Small intestine (tissue), 7 donors: Measurements from ENCODE around the gene NOS3. TPM values are rescaled to one million over a fixed set of nuclear protein-coding genes. Genes with fewer than 3 reads are reported as not detected.

Experiments
- DNase-seq, 2 donors: peaks; one replicate each; pipeline versions ENCODE4 v3.0.0 to v3.0.0-alpha.2; 2013
- FAIRE-seq: peaks from 2 replicates; lab custom pipeline; 2012; peaks lifted over from hg19 to GRCh38; lab: Jason Lieb, UNC
- H3K27ac ChIP-seq, 3 donors: one replicate each; pipeline ENCODE4 v1.5.1; 2013; ENCODE audit warnings: low read length in 2 of 3, mild to moderate bottlenecking in 2 of 3, control low read depth in 1 of 3, inconsistent platforms in 1 of 3, low read depth in 1 of 3, moderate library complexity in 1 of 3
- H3K27me3 ChIP-seq, 3 donors: one replicate each; pipeline ENCODE4 v1.6.1; 2013; ENCODE audit warnings: low read length in 3 of 3, inconsistent platforms in 1 of 3; ENCODE audit not compliant: control insufficient read depth in 3 of 3, insufficient read depth in 3 of 3
- H3K36me3 ChIP-seq, 3 donors: one replicate each; pipeline ENCODE4 v1.6.1; 2013; ENCODE audit warnings: low read length in 3 of 3, inconsistent platforms in 1 of 3, low read depth in 1 of 3, mild to moderate bottlenecking in 1 of 3, moderate library complexity in 1 of 3; ENCODE audit not compliant: control insufficient read depth in 3 of 3, insufficient read depth in 2 of 3
- H3K4me1 ChIP-seq, 3 donors: one replicate each; pipeline ENCODE4 v1.6.1; 2013; ENCODE audit warnings: low read length in 2 of 3, inconsistent platforms in 1 of 3, low read depth in 1 of 3, mild to moderate bottlenecking in 1 of 3, moderate library complexity in 1 of 3; ENCODE audit not compliant: control insufficient read depth in 3 of 3, insufficient read depth in 2 of 3
- H3K4me3 ChIP-seq, 3 donors: one replicate each; pipeline ENCODE4 v1.5.1; 2013; ENCODE audit warnings: low read length in 3 of 3, control low read depth in 1 of 3, inconsistent platforms in 1 of 3, low read depth in 1 of 3, mild to moderate bottlenecking in 1 of 3, moderate library complexity in 1 of 3
- H3K9me3 ChIP-seq, 2 donors: one replicate each; pipeline ENCODE4 v1.6.1; 2013; ENCODE audit warnings: low read depth in 1 of 2, low read length in 1 of 2; ENCODE audit not compliant: control insufficient read depth in 2 of 2, insufficient read depth in 1 of 2
- WGBS, 3 donors: extraction: QIAGEN DNeasy Blood & Tissue Kit; methylation state at CpG; one replicate each; pipeline ENCODE4 v1.1.7; 2013; 5-methylcytosine and 5-hydroxymethylcytosine counted together
- polyA plus RNA-seq, 4 donors: library from polyadenylated mRNA; stranded (reverse) in 3 of 4; unstranded in 1 of 4; fragments of 200-250 nt in 3 of 4; fragments of 120-200 nt in 1 of 4; gene quantifications; one replicate each; pipeline versions ENCODE4 v1.2.1 to v1.2.3, GENCODE V29; 2013
- donor health status: healthy with polysubstance abuse.
- donor health status: control.
- donor health status: control.
- donor health status: Bipolar disorder and iron deficiency.
- donor health status: healthy.

NOS3 gene
- polyA plus RNA-seq, 4 donors: 0.45 to 14.7 (median 4.7) TPM

- Histone ChIP-seq H3K36me3 (peaks cover 0 to 2% (median 0%) of the 10 kb centered on the region in 3 donors), H3K4me3 (peak overlapping the region in 1 of 3 donors; percentile 8), H3K4me1 (peaks cover 0 to 14% (median 0%) of the 10 kb centered on the region in 3 donors), H3K27me3 (no peaks in the 10 kb centered on the region), H3K27ac (no peak overlapping the region), H3K9me3 (no peaks in the 10 kb centered on the region)
- DNase-seq (peak in 1 of 2 donors; percentile 65), FAIRE-seq (no peak)
- WGBS, 3 donors: 34 to 44% (median 37%) methylated on average over 31 of the region's 31 CpGs
Measured at GRCh38 chr7:150996376-150997074, 5.7 kb downstream of the NOS3 start.

- H3K4me1 ChIP-seq: peaks cover 0 to 14% (median 0%) of the 10 kb centered on the region in 3 donors
- WGBS, 3 donors: 77 to 87% (median 78%) methylated on average over 4 to 8 of the region's 8 CpGs
- no peak for FAIRE-seq
- no peak for DNase-seq
- H3K9me3 ChIP-seq: no peaks in the 10 kb centered on the region
- no peak overlapping the region for H3K4me3 ChIP-seq
- no peaks in the 10 kb centered on the region for H3K27me3 ChIP-seq
- peaks cover 0 to 2% (median 0%) of the 10 kb centered on the region in 3 donors for H3K36me3 ChIP-seq
- no peak overlapping the region for H3K27ac ChIP-seq
Measured at GRCh38 chr7:150997075-150997511, 6.3 kb downstream of the NOS3 start.

GRCh38 chr7:150997817-150998216 is 7.0 kb downstream of the NOS3 start:
- Histone ChIP-seq H3K4me1 (peaks cover 0 to 14% (median 0%) of the 10 kb centered on the region in 3 donors), H3K4me3 (no peak overlapping the region), H3K27me3 (no peaks in the 10 kb centered on the region), H3K27ac (no peak overlapping the region), H3K9me3 (no peaks in the 10 kb centered on the region), H3K36me3 (peaks cover 0 to 2% (median 0%) of the 10 kb centered on the region in 3 donors)
- 79 to 91% (median 86%) methylated on average over 5 of the region's 5 CpGs for WGBS, 3 donors
- FAIRE-seq: no peak
- DNase-seq: no peak

GRCh38 chr7:150998341-150998740 is 7.5 kb downstream of the NOS3 start:
- DNase-seq (no peak), FAIRE-seq (no peak)
- H3K4me1 ChIP-seq: peaks cover 0 to 14% (median 0%) of the 10 kb centered on the region in 3 donors
- 75 to 87% (median 82%) methylated on average over 20 of the region's 20 CpGs for WGBS, 3 donors
- H3K9me3 ChIP-seq: no peaks in the 10 kb centered on the region
- no peaks in the 10 kb centered on the region for H3K27me3 ChIP-seq
- H3K36me3 ChIP-seq: peaks cover 0 to 2% (median 0%) of the 10 kb centered on the region in 3 donors
- H3K27ac ChIP-seq: no peak overlapping the region
- no peak overlapping the region for H3K4me3 ChIP-seq

- H3K4me1 ChIP-seq: peaks cover 0 to 14% (median 0%) of the 10 kb centered on the region in 3 donors
- no peak overlapping the region for H3K4me3 ChIP-seq
- no peaks in the 10 kb centered on the region for H3K27me3 ChIP-seq
- peaks cover 0 to 2% (median 0%) of the 10 kb centered on the region in 3 donors for H3K36me3 ChIP-seq
- no peak overlapping the region for H3K27ac ChIP-seq
- no peaks in the 10 kb centered on the region for H3K9me3 ChIP-seq
- DNase-seq (no peak), FAIRE-seq (no peak)
- WGBS, 3 donors: 86 to 92% (median 87%) methylated on average over 12 of the region's 12 CpGs
Measured at GRCh38 chr7:150999001-150999400, 8.2 kb downstream of the NOS3 start.

GRCh38 chr7:150999497-151000230 is 8.8 kb downstream of the NOS3 start:
- H3K9me3 ChIP-seq: no peaks in the 10 kb centered on the region
- WGBS, 3 donors: 66 to 89% (median 81%) methylated on average over 5 of the region's 5 CpGs

GRCh38 chr7:151000897-151001495 is 10.2 kb downstream of the NOS3 start:
- Histone ChIP-seq H3K9me3 (no peaks in the 10 kb centered on the region), H3K4me3 (no peak overlapping the region), H3K27ac (no peak overlapping the region), H3K27me3 (no peaks in the 10 kb centered on the region), H3K36me3 (peaks cover 0 to 2% (median 0%) of the 10 kb centered on the region in 3 donors), H3K4me1 (peaks cover 0 to 9% (median 0%) of the 10 kb centered on the region in 3 donors)
- 85 to 90% (median 86%) methylated on average over 13 of the region's 13 CpGs for WGBS, 3 donors
- FAIRE-seq (no peak), DNase-seq (no peak)

More at GRCh38 chr7:150999497-151000230, 8.8 kb downstream of the NOS3 start:
- FAIRE-seq: no peak
- peaks cover 0 to 13% (median 0%) of the 10 kb centered on the region in 3 donors for H3K4me1 ChIP-seq
- H3K27ac ChIP-seq: no peak overlapping the region
- H3K36me3 ChIP-seq: peaks cover 0 to 2% (median 0%) of the 10 kb centered on the region in 3 donors
- no peak overlapping the region for H3K4me3 ChIP-seq
- no peaks in the 10 kb centered on the region for H3K27me3 ChIP-seq
- no peak for DNase-seq

- no peak for FAIRE-seq
- WGBS, 3 donors: 95 to 96% (median 95%) methylated on average over 16 of the region's 16 CpGs
- Histone ChIP-seq H3K27ac (no peak overlapping the region), H3K4me1 (peaks cover 0 to 9% (median 0%) of the 10 kb centered on the region in 3 donors), H3K27me3 (no peaks in the 10 kb centered on the region), H3K4me3 (no peak overlapping the region), H3K9me3 (no peaks in the 10 kb centered on the region), H3K36me3 (peaks cover 0 to 2% (median 0%) of the 10 kb centered on the region in 3 donors)
- DNase-seq: no peak
Measured at GRCh38 chr7:151001546-151001945, 10.7 kb downstream of the NOS3 start.
